K562 (cell line): ENCODE results near the gene LDB2.

Experiments used
- CBX2 ChIP-seq: fragments of 200-600 bp; sonication (generic); IDR thresholded peaks from one replicate; pipeline ENCODE4 v1.6.1; 2012; ENCODE audit warnings: mild to moderate bottlenecking, low read length, inconsistent platforms; ENCODE audit not compliant: insufficient read depth, poor library complexity, severe bottlenecking
- CTCF ChIP-seq, 3 experiments: IDR thresholded peaks in 2 of 3; conservative IDR thresholded peaks in 1 of 3; 2 replicates each; pipeline ENCODE4 v1.5.1; 2011 to 2012; ENCODE audit warnings: low read length in 3 of 3, mild to moderate bottlenecking in 3 of 3, control low read depth in 2 of 3, improper control_type of control experiment in 1 of 3, inconsistent platforms in 1 of 3, low read depth in 1 of 3, mixed read lengths in 1 of 3, moderate library complexity in 1 of 3; ENCODE audit not compliant: insufficient read depth in 2 of 3
- EZH2 ChIP-seq: IDR thresholded peaks from 2 replicates; pipeline ENCODE4 v1.6.1; 2012; ENCODE audit warnings: low read depth, mild to moderate bottlenecking, inconsistent platforms, low read length, borderline replicate concordance
- NUFIP1 ChIP-seq: fragments of 450-650 bp; IDR thresholded peaks from 2 replicates; pipeline ENCODE4 v1.6.1; 2018; ENCODE audit not compliant: partially characterized antibody
- VEZF1 ChIP-seq: fragments of 200-800 bp; sonication (Bioruptor generic); IDR thresholded peaks from 2 replicates; pipeline ENCODE4 v1.6.1; 2017; ENCODE audit warnings: missing genetic modification characterization, missing compliant biosample characterization
- ZNF639 ChIP-seq, 2 experiments: fragments of 200-800 bp in 1 of 2; sonication (Bioruptor generic) in 1 of 2; sonication (generic) in 1 of 2; formaldehyde crosslinking in 1 of 2; IDR thresholded peaks in 1 of 2; conservative IDR thresholded peaks in 1 of 2; 2 replicates each; pipeline versions ENCODE4 v1.5.0 to v1.6.1; 2016 to 2020; ENCODE audit warnings: missing compliant biosample characterization in 1 of 2, missing genetic modification characterization in 1 of 2, missing genetic modification reagents in 1 of 2

- TF ChIP-seq EZH2 (no peak), CBX2 (no peak), VEZF1 (no peak), CTCF (IDR thresholded peaks at IDR 0.05 in 2 of 3, conservative IDR thresholded peaks at IDR 0.05 in 1 of 3; ENCODE audit: insufficient read depth in 2 of 3, low read depth in 1 of 3, low read length in 3 of 3) (no peak), NUFIP1 (no peak), ZNF639 (CRISPR knock-in tag; conservative IDR thresholded peaks at IDR 0.05 in 1 of 2, IDR thresholded peaks at IDR 0.05 in 1 of 2) (no peak)
These were observed 212.2 kb downstream of the LDB2 start for GRCh38 chr4:16686195-16686594.
